ENCODE results near the gene SAMM50.

The SAMM50 gene

GRCh38 chr22:43925433-43926348, 29.6 kb upstream of the SAMM50 start:
- Histone ChIP-seq H3K27ac (ENCODE audit: low read depth, low read length) (no peak overlapping the region), H3K79me2 (ENCODE audit: control insufficient read depth, low read length) (no peaks in the 10 kb centered on the region), H3K4me2 (ENCODE audit: low read length) (no peak overlapping the region), H3K36me3 (ENCODE audit: control insufficient read depth, low read length) (no peaks in the 10 kb centered on the region), H3K9me3 (ENCODE audit: control insufficient read depth, insufficient read depth, low read length) (no peaks in the 10 kb centered on the region), H3F3A (ENCODE audit: control insufficient read depth, insufficient read depth) (no peaks in the 10 kb centered on the region), H3K27me3 (ENCODE audit: control insufficient read depth, low read length) (no peaks in the 10 kb centered on the region), H4K20me1 (ENCODE audit: control insufficient read depth, insufficient read depth, low read depth, low read length) (0 out of 2 replicates have a peak, but pooled peaks cover 3% of the 10 kb centered on the region), H3K4me3 (ENCODE audit: low read length) (no peak overlapping the region), H3K4me1 (ENCODE audit: control insufficient read depth, low read length) (no peaks in the 10 kb centered on the region), H3K9me2 (replicated peaks; ENCODE audit: control insufficient read depth, low read length) (no peaks in the 10 kb centered on the region)
- TF ChIP-seq EZH2phosphoT487 (IDR thresholded peaks at IDR 0.05; ENCODE audit: borderline replicate concordance, low read length) (no peak), CTCF (IDR thresholded peaks at IDR 0.05; ENCODE audit: low read depth, low read length, poor library complexity, severe bottlenecking) (no peak)

GRCh38 chr22:43926349-43926710, 28.9 kb upstream of the SAMM50 start:
- H3K36me3 ChIP-seq (ENCODE audit: control insufficient read depth, low read length) = no peaks in the 10 kb centered on the region
- no peaks in the 10 kb centered on the region for H3K9me3 ChIP-seq (ENCODE audit: control insufficient read depth, insufficient read depth, low read length)
- no peak overlapping the region for H3K4me2 ChIP-seq (ENCODE audit: low read length)
- no peaks in the 10 kb centered on the region for H3K4me1 ChIP-seq (ENCODE audit: control insufficient read depth, low read length)
- H3K4me3 ChIP-seq (ENCODE audit: low read length) = no peak overlapping the region
- 0 out of 2 replicates have a peak, but pooled peaks cover 3% of the 10 kb centered on the region for H4K20me1 ChIP-seq (ENCODE audit: control insufficient read depth, insufficient read depth, low read depth, low read length)
- no peaks in the 10 kb centered on the region for H3K27me3 ChIP-seq (ENCODE audit: control insufficient read depth, low read length)
- no peak overlapping the region for H3K27ac ChIP-seq (ENCODE audit: low read depth, low read length)
- TF ChIP-seq EZH2phosphoT487 (IDR thresholded peaks at IDR 0.05; ENCODE audit: borderline replicate concordance, low read length) = no peak
- TF ChIP-seq CTCF (IDR thresholded peaks at IDR 0.05; ENCODE audit: low read depth, low read length, poor library complexity, severe bottlenecking) = no peak
- H3F3A ChIP-seq (ENCODE audit: control insufficient read depth, insufficient read depth) = no peaks in the 10 kb centered on the region
- no peaks in the 10 kb centered on the region for H3K79me2 ChIP-seq (ENCODE audit: control insufficient read depth, low read length)
- H3K9me2 ChIP-seq (replicated peaks; ENCODE audit: control insufficient read depth, low read length) = no peaks in the 10 kb centered on the region

- Histone ChIP-seq H3F3A (ENCODE audit: control insufficient read depth, insufficient read depth) (no peaks in the 10 kb centered on the region), H4K20me1 (ENCODE audit: control insufficient read depth, insufficient read depth, low read depth, low read length) (0 out of 2 replicates have a peak, but pooled peaks cover 3% of the 10 kb centered on the region), H3K4me3 (ENCODE audit: low read length) (no peak overlapping the region), H3K4me1 (ENCODE audit: control insufficient read depth, low read length) (no peaks in the 10 kb centered on the region), H3K27me3 (ENCODE audit: control insufficient read depth, low read length) (no peaks in the 10 kb centered on the region), H3K36me3 (ENCODE audit: control insufficient read depth, low read length) (no peaks in the 10 kb centered on the region), H3K4me2 (ENCODE audit: low read length) (no peak overlapping the region), H3K9me3 (ENCODE audit: control insufficient read depth, insufficient read depth, low read length) (no peaks in the 10 kb centered on the region), H3K79me2 (ENCODE audit: control insufficient read depth, low read length) (no peaks in the 10 kb centered on the region), H3K27ac (ENCODE audit: low read depth, low read length) (no peak overlapping the region), H3K9me2 (replicated peaks; ENCODE audit: control insufficient read depth, low read length) (no peaks in the 10 kb centered on the region)
- no peak for TF ChIP-seq CTCF (IDR thresholded peaks at IDR 0.05; ENCODE audit: low read depth, low read length, poor library complexity, severe bottlenecking)
- TF ChIP-seq EZH2phosphoT487 (IDR thresholded peaks at IDR 0.05; ENCODE audit: borderline replicate concordance, low read length) = no peak
Measured at GRCh38 chr22:43928468-43928867, 26.8 kb upstream of the SAMM50 start.
